ENCODE data around the gene ADNP. TPM values are rescaled to one million over a fixed set of nuclear protein-coding genes. Genes with fewer than 3 reads are reported as not detected.

The ADNP gene
- total and polyA plus RNA-seq, 2 of the 13 experiments (the other 11 are each of a cell fraction or from before 2014, with no cell fraction given) = 21.0 to 21.5 TPM

GRCh38 chr20:50866831-50867230 is 64.4 kb downstream of the ADNP start (continued):
- no peak for TF ChIP-seq ZBTB8A (CRISPR knock-in tag; IDR thresholded peaks at IDR 0.05; ENCODE audit: borderline replicate concordance, low read depth)
- no peak for TF ChIP-seq ZBTB40 (IDR thresholded peaks at IDR 0.05)
- TF ChIP-seq ZBTB40 (CRISPR knock-in tag; IDR thresholded peaks at IDR 0.05) = no peak
- no peak for TF ChIP-seq POLR2A (IDR thresholded peaks at IDR 0.05; ENCODE audit: insufficient read depth in 1 of 2, low read depth in 2 of 2, low read length in 2 of 2)
- TF ChIP-seq ZBTB2 (CRISPR knock-in tag; IDR thresholded peaks at IDR 0.05; ENCODE audit: low read depth) = no peak
- TF ChIP-seq ZFP41 (CRISPR knock-in tag; IDR thresholded peaks at IDR 0.05; ENCODE audit: borderline replicate concordance) = no peak

Data from HepG2 (cell line).